ENCODE measurements around the gene RNU1-2.
"Not testable (repeated sequence)": the region's sequence is repeated elsewhere in the genome, so short reads cannot be mapped to it uniquely, and the experiment has no call there.

Gene RNU1-2

DNA sequence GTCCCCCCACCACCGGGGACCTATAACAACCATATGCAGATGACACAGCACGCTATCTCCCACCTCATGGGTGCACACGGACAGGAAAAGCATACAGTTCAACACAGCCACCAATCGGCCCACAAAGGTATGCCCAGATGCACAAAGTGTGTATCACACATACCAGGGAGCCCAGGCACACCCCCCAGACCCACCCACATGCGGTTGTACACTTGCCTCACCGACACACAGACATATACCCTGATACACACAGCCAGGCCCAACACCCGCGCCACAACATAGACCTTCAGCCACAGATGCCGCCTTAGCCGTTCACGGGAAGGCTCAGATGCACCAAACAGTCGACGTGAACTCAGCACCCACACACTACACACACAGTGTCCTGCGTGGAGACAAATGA, 31.5 kb downstream of the RNU1-2 start:
- no peak for DNase-seq

DNA sequence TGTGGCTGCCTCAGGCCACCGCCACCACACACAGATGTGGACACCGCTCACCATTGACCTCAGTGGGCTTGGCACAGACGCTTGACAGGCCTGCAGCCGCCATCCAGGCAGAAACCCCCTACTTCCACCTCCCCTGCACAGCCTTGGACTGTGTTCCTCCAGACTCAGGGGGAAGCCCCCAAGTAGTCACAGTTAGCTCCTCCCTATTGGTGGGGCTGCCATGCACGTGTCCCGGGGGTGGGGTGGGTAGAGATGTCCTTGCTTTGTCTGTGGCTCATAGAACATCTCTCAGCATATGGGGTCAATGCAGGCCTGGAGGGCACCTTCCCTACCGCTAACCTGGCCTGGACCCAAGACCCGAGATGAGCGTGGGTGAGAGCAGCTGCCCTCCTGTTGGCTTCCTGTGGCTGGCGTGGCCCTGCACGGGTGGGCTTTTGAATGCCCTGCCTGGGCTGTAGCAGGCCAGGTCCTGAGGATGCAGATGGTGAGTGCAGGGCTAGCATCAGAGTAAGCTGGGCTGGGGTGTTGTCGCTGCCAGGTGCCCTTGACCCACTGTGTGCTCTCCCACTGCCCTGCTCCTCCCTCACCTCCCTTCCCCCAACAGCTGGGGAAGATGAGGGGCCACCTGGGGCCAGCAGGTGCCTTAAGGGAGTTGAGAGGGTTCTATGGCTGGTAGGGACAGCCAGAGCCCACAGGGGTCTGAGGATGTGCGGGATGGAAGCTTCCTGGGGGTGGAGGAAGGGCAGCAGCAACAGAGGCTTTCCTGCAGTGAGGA, 32.1 kb downstream of the RNU1-2 start:
- DNase-seq, result no peak

DNA sequence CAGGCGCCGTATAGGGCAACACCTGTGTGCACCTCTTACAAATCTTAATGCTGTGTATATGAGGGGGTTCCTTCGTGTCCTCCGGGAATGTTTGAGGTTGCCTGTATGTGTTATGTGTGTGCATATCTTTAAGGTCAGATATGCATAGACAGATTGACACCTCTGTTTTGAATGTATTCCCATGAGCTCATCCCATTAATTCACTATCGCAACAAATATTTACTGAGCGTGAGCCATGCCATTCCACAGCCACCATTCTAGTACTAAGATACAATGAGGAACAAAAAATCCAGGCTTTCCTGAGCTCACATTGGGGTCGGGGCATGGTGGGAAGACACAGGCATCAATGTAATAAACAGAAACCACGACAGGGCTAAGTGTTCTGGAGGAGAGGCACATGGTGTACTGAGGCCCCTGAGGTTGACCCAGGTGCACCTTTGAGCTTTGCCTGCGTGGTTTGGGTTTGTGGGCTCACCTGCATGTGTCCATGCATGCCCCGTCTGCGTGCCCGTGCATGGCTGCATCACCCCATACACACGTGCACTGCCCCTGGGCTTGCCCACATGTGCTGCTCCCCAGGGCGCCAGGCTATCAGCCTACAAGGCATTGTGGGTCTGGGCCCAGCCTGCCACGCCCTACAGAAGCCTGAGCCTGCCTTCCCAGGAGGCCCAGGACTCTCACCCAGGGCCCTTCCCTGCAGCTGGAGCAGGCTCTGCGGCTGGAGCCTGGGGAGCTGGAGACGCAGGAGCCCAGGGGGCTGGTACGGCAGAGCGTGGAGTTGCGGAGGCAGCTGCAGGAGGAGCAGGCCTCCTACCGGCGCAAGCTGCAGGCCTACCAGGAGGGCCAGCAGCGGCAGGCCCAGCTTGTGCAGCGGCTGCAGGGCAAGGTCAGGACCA, 33.6 kb downstream of the RNU1-2 start:
- not testable (repeated sequence) for DNase-seq

DNA sequence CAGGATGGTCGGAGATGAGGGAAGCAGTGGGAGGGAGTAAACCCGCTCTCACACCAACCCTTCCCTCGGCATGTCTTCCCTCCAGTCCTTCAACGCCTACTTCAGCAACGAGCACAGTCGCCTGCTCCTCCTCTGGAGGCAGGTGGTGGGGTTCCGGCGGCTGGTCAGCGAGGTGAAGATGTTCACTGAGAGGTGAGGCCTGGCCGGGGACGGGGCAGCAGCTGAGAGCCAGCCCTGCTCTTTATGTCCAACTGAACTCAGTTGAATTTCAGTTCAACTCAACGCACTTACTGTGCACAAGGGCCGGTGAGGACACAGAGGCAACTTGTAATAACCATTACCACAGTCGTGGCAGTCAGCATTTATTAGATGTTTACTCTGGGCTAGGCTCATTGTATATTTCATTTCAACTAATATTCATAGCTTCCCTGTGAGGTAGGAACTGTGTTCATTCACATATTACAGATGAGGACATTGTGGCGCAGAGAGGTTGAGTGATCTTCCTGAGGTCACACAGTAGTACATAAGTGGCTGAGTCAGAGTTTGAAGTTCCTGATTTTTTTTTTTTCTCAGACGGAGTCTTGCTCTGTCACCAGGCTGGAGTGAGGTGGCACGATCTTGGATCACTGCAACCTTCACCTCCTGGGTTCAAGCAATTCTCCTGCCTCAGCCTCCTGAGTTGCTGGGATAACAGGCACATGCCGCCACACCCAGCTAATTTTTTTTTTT, 35.6 kb downstream of the RNU1-2 start:
- not testable (repeated sequence) for DNase-seq

DNA sequence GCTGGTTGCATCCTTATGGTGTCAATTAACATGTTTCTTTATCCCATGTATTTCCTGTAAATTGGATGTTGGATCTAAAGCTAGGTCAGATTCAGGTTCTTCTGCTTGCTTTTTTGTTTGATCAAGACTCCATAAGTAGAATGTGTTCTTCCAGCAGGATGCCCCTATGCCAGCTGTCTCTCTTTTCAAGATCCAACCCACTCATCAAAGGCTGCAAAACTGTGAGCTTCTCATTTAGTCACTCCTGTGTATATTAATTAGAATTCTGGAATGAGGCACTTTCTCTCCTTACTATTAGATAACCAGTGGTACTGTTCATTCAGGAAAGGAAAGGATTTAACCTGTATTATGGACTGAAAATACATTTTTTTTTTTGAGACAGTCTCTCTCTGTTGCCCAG, 38.2 kb downstream of the RNU1-2 start:
- DNase-seq, result not testable (repeated sequence)

DNA sequence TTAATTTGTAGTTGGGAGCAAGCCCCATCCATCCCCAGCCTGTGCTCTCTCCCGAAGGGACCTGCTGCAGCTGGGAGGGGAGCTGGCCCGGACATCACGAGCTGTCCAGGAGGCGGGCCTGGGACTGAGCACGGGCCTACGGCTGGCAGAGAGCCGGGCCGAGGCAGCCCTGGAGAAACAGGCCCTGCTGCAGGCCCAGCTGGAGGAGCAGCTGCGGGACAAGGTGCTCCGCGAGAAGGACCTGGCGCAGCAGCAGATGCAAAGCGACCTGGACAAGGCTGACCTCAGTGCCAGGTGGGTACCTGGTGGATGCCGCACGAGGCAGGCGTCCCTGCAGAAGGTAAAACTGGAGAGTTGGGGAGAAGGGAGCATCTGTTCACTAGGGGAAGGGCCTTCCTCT, 40.8 kb downstream of the RNU1-2 start:
- DNase-seq, result not testable (repeated sequence)

DNA sequence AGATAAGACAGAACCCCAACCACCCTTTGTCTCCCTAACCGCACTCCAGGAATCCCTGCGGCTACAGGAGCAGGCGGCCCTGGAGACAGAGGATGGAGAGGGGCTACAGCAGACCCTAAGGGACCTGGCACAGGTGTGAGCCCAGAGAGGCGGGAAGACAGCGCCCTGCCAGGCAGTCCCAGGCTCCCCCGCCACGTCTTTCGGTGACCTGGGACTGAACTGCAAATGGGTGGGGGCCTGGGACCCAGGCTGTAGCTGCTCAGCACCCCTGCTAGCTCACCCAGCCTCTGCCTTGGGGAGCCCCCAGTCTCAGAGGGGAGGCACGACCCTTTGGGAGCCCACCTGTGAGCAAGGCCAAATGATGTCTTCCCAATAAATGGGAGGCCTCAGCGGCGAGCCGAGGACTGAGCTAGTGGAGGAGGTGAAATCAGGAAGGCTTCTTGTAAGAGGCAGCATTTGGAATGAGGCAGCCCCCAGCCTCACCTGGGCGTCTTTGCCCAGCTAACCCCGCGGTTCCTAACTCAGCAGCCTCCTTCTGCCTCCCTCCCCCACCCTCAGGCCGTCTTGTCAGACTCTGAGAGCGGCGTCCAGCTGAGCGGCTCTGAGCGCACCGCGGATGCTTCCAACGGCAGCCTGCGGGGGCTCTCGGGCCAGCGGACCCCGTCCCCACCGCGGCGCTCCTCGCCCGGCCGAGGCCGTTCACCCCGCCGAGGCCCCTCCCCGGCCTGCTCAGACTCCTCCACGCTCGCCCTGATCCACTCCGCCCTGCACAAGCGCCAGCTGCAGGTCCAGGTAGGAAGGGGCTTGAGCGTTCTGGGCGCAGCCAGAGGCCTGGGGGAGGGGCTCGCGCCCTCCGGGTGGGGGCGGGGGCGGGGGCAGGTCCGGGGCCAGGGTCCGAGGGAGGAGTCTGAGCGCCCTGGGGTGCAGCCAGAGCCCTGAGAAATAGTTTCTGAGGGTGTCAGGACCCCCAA, 42.9 kb downstream of the RNU1-2 start:
- DNase-seq, result no peak

DNA sequence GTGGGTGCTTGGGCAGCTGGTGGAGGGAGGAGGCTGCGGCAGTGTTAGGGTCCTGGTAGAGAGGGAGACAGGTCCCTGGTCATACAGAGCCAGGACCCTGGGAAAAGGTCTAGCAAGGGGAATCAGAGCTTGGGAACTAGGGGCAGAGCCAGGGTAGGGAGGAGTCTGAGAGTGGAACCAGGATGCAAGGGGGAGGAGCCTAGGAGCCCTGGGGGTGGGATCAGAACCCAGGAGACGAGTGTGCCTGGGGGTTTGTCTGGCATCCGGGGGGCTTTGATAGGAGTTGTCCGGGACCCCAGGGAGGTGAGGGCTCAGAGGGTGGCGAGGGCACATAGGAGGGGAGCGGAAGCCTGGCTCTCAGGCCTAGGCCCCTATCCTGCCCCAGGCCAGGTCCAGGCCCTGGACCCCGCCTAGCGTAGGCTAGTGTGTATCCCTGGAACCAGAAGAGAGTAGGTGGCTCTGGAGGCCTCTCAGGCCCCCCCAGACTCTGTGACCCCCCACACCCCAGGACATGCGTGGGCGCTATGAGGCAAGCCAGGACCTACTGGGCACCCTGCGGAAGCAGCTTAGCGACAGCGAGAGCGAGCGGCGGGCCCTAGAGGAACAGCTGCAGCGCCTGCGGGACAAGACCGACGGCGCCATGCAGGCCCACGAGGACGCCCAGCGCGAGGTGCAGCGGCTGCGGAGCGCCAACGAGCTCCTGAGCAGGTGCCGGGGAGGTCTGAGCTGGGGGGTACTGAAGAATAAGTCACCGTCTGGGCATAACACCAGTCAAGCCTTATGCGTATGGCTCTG, 43.8 kb downstream of the RNU1-2 start:
- not testable (repeated sequence) for DNase-seq

DNA sequence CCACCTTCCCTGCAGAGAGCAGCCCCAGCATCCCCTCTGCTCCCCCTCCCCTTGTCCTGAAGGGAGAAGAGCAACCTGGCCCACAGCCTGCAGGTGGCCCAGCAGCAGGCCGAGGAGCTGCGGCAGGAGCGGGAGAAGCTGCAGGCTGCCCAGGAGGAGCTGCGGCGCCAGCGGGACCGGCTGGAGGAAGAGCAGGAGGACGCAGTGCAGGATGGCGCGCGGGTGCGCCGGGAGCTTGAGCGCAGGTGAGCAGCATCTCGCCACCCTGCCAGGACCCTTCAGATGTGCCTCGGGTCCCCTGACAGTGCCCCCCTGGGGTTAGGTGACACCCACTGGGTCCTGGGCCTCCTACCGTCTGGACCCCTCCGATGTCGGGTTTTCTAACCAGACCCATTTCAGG, 48.3 kb downstream of the RNU1-2 start:
- no peak for DNase-seq

DNA sequence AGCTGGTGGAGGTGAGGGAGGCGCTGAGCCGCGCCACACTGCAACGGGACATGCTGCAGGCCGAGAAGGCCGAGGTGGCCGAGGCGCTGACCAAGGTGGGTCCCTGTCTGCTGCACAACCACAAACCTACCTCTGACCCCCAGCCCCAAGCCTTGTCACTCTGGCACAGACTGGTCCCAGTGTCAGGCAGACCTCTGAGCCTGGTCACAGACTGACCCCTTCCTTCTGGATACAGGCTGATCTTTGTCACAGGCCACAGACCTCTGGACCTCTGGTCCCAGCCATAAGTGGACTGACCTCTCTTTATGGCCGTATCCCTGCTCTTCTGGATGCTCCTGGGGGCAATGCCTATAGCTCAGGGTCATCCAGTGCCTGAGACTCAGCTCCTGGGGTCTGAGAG, 49.7 kb downstream of the RNU1-2 start:
- DNase-seq, result not testable (repeated sequence)

All from DMS153 (cell line).